ENCODE results near the gene BCAN.
"Not testable (repeated sequence)": the region's sequence is repeated elsewhere in the genome, so short reads cannot be mapped to it uniquely, and the experiment has no call there.

The BCAN gene

DNA sequence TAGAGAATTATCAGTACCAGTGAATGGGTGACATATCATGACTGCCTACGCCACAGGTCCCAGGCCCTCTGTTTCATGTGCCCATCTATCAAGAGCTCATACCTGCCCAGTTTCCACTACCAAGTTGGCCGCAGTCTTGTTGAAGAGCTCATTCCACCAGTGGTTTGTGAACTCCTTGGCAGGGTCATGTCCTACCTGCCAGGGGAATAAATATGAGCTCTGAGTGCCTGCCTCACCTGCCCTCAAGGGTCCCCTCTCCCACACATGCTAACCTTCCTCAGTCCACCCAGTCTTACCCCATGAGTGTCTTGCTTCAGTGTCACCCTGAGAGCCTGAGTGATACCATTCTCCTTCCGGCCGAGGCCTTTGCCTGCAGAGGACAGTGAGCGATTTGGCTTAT is 43.8 kb upstream of the BCAN start:
- TF ChIP-seq POLR2AphosphoS5 (IDR thresholded peaks at IDR 0.05; ENCODE audit: borderline replicate concordance, low read depth, low read length) (peak; percentile 10; the same call in 1 of the 2 replicates), FOXP2 (optimal IDR thresholded peaks at IDR 0.05; ENCODE audit: control extremely low read depth, extremely low read length, insufficient read depth) (no peak)
- no peak overlapping the region for H3K27ac ChIP-seq
- H3K36me3 ChIP-seq (ENCODE audit: insufficient read depth, low read length), result peaks cover 57% of the 10 kb centered on the region

DNA sequence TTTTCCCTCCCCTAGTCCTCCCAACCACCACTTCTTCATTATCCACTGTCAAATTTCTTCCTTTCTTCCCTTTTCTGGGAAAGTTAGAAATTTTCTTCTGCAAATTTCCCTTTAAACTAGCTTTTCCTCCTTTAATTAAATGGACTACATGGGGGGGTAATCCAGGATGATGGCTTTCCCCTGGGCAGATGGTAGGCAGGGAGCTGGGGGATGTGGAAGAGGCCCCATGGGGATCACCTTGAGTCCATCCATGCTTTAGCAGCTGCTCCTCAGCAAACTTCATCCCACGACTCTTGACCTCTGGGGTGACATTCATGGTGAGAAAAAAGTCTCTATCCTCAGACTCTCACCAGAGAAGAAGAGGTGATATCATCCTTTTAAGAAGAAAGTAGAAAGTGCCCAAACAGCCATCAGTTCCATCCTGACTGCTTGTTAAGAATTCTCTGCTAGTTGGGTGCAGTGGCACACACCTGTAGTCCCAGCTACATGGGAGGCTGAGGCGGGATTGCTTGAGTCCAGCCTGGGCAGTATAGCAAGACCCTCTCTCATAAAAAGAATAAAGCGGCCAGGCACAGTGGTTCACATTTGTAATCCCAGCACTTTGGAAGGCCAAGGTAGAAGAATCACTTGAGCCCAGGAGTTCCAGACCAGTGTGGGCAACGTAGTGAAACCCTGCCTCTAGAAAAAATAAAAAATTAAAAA is 43.0 kb upstream of the BCAN start:
- Histone ChIP-seq H3K27ac (no peak overlapping the region), H3K9ac (ENCODE audit: insufficient read length) (no peak overlapping the region), H3K36me3 (ENCODE audit: insufficient read depth, low read length) (peaks cover 50% of the 10 kb centered on the region), H3K4me3 (no peak overlapping the region), H3K9me3 (ENCODE audit: low read depth, low read length) (no peaks in the 10 kb centered on the region)
- no peak for TF ChIP-seq FOXP2 (optimal IDR thresholded peaks at IDR 0.05; ENCODE audit: control extremely low read depth, extremely low read length, insufficient read depth)
- TF ChIP-seq EZH2 (IDR thresholded peaks at IDR 0.05), result no peak
- TF ChIP-seq POLR2AphosphoS5 (IDR thresholded peaks at IDR 0.05; ENCODE audit: borderline replicate concordance, low read depth, low read length), result no peak
- no peak for DNase-seq (ENCODE audit: low read depth, low spot score)

More for the DNA sequence above, 43.8 kb upstream of the BCAN start:
- Histone ChIP-seq H3K9me3 (ENCODE audit: low read depth, low read length) (no peaks in the 10 kb centered on the region), H3K4me3 (no peak overlapping the region), H3K9ac (ENCODE audit: insufficient read length) (no peak overlapping the region)
- no peak for DNase-seq (ENCODE audit: low read depth, low spot score)

DNA sequence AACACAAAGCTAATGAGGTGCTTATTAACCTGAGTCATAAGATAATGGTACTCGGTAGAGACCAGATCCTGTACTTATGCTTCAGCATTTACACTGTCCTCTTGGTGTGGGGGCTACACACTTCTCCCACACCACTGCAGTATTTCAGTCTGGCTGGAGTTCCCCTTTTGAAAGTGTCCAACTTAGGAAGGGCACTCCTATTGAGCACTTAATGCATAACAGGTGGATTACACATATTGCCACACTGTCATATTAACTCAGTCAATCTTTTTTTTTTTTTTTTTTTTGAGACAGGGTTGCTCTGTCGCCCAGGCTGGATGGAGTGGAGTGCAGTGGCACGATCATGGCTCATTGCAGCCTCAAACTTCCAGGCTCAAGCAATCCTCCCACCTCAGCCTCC is 42.1 kb upstream of the BCAN start:
- H3K27ac ChIP-seq, result no peak overlapping the region
- DNase-seq (ENCODE audit: low read depth, low spot score), result no peak
- TF ChIP-seq FOXP2 (optimal IDR thresholded peaks at IDR 0.05; ENCODE audit: control extremely low read depth, extremely low read length, insufficient read depth) (no peak), POLR2AphosphoS5 (IDR thresholded peaks at IDR 0.05; ENCODE audit: borderline replicate concordance, low read depth, low read length) (no peak), EZH2 (IDR thresholded peaks at IDR 0.05) (no peak)
- H3K9ac ChIP-seq (ENCODE audit: insufficient read length), result no peak overlapping the region
- H3K9me3 ChIP-seq (ENCODE audit: low read depth, low read length), result no peaks in the 10 kb centered on the region
- H3K36me3 ChIP-seq (ENCODE audit: insufficient read depth, low read length), result peaks cover 44% of the 10 kb centered on the region
- peak overlapping the region; percentile 90 for H3K4me3 ChIP-seq

DNA sequence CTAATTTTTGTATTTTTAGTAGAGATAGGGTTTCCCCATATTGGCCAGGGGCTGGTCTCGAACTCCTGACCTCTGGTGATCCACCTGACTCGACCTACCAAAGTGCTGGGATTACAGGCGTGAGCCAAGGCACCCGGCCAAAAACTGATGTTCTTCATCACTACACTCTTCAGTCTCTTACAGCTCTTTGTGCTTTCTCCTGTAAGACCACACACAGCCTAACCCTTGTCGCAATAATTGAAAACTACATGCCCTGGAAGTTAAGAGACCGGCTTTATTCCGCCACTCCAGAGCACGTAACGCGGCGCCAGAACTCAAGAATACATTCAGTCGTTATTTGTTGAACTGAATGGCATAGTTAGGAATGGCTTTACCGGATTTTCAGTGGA is 41.2 kb upstream of the BCAN start:
- DNase-seq (ENCODE audit: low read depth, low spot score), result no peak

DNA sequence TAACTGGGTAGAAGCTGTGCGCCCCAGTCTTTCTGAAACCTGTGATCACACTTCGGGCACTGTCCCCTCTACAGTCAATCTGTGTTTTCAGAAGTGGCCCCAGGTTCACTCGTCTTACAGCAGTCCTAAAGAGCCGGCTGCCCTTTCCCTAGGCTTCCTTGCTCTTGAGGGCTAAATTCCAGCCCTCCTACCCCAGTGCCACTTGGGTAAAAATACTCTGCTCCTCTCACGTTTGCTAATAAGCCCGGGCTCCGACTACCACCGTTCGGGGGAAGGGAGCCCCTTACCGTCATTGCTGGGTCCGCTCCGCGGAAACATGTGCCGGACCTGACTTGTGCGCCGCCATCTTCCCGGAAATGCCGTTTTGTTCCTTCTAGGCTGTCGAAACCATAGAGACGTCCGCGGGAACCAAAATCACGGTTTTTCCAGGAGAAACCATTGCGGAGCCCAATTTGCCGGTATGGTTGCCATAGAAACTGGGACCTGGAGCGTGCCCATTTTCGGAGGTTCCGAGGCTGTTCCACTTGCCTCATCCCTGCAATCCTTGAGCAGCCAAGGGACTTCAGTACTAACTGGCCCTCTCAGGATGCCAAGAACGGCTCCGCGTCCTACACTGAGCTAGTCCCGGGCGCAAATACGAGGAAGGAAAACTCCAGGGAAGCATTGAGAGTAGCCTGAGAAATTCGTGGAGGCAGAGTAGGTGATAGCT is 40.6 kb upstream of the BCAN start, which contains the start of gene GPATCH4:
Gene GPATCH4 (minus strand): TSS at position 358 of the 709 bp plus-strand sequence.
- peak within 1 kb of the TSS; percentile 74 for H3K27ac ChIP-seq
- peak within 1 kb of the TSS; percentile 90 for H3K4me3 ChIP-seq
- peaks cover 30% of the 10 kb centered on the region for H3K36me3 ChIP-seq (ENCODE audit: insufficient read depth, low read length)
- no peaks in the 10 kb centered on the region for H3K9me3 ChIP-seq (ENCODE audit: low read depth, low read length)
- DNase-seq (ENCODE audit: low read depth, low spot score), result peak; percentile 72
- TF ChIP-seq FOXP2 (optimal IDR thresholded peaks at IDR 0.05; ENCODE audit: control extremely low read depth, extremely low read length, insufficient read depth), result no peak
- peak; percentile 95 for TF ChIP-seq POLR2AphosphoS5 (IDR thresholded peaks at IDR 0.05; ENCODE audit: borderline replicate concordance, low read depth, low read length)
- H3K9ac ChIP-seq (ENCODE audit: insufficient read length), result peak within 1 kb of the TSS; percentile 89

More for the DNA sequence above, 41.2 kb upstream of the BCAN start:
- Histone ChIP-seq H3K9ac (ENCODE audit: insufficient read length) (peak overlapping the region; percentile 89), H3K4me3 (peak overlapping the region; percentile 90), H3K36me3 (ENCODE audit: insufficient read depth, low read length) (peaks cover 35% of the 10 kb centered on the region), H3K9me3 (ENCODE audit: low read depth, low read length) (no peaks in the 10 kb centered on the region), H3K27ac (peak overlapping the region; percentile 74)
- TF ChIP-seq FOXP2 (optimal IDR thresholded peaks at IDR 0.05; ENCODE audit: control extremely low read depth, extremely low read length, insufficient read depth) (no peak), POLR2AphosphoS5 (IDR thresholded peaks at IDR 0.05; ENCODE audit: borderline replicate concordance, low read depth, low read length) (no peak), EZH2 (IDR thresholded peaks at IDR 0.05) (no peak)

DNA sequence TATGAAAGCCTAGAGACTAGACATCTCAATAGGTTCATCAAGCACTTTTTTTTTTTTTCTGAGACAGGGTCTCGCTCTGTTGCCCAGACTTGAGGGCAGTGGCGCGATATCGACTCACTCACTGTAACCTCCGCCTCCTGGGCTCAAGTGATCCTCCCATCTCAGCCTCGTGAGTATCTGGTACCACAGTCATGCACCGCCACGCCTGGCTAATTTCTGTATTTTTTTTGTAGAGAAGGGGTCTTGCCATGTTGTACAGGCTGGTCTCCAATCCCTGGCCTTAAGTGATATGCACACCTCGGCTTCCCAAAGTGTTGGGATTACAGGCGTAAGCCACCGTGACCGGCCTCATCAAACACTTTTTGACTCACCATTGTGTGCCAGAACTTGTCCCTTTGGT is 40.0 kb upstream of the BCAN start:
- no peak for DNase-seq (ENCODE audit: low read depth, low spot score)
- H3K4me3 ChIP-seq, result peak overlapping the region; percentile 90
- TF ChIP-seq EZH2 (IDR thresholded peaks at IDR 0.05), result no peak
- no peak for TF ChIP-seq FOXP2 (optimal IDR thresholded peaks at IDR 0.05; ENCODE audit: control extremely low read depth, extremely low read length, insufficient read depth)
- no peak for TF ChIP-seq POLR2AphosphoS5 (IDR thresholded peaks at IDR 0.05; ENCODE audit: borderline replicate concordance, low read depth, low read length)
- H3K27ac ChIP-seq, result peak overlapping the region; percentile 74
- H3K36me3 ChIP-seq (ENCODE audit: insufficient read depth, low read length), result peaks cover 23% of the 10 kb centered on the region
- no peaks in the 10 kb centered on the region for H3K9me3 ChIP-seq (ENCODE audit: low read depth, low read length)
- H3K9ac ChIP-seq (ENCODE audit: insufficient read length), result peak overlapping the region; percentile 89

DNA sequence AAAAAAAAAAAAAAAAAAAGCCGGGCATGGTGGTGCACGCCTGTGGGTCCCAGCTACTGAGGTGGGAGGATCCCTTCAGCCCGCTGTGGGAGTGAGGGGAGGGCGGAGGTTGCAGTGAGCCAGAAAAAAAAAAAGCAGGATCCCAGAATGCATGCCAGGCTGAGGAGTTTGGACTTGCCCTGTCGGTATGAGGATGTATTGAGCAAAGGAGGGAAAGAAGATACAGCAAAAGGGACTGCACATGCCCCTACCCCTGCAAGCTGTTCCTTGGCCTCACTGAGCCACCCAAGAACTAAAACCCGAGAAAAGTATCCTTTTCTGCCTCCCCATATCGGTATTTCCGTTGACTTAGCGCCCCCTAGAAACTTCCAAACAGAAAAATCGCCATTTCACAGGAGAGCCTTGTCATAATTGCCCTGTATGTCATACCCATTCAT is 39.3 kb upstream of the BCAN start:
- DNase-seq (ENCODE audit: low read depth, low spot score), result no peak
- no peak overlapping the region for H3K4me3 ChIP-seq
- H3K9me3 ChIP-seq (ENCODE audit: low read depth, low read length), result no peaks in the 10 kb centered on the region
- TF ChIP-seq EZH2 (IDR thresholded peaks at IDR 0.05) (no peak), FOXP2 (optimal IDR thresholded peaks at IDR 0.05; ENCODE audit: control extremely low read depth, extremely low read length, insufficient read depth) (no peak), POLR2AphosphoS5 (IDR thresholded peaks at IDR 0.05; ENCODE audit: borderline replicate concordance, low read depth, low read length) (no peak)
- no peak overlapping the region for H3K9ac ChIP-seq (ENCODE audit: insufficient read length)
- no peak overlapping the region for H3K27ac ChIP-seq
- peaks cover 17% of the 10 kb centered on the region for H3K36me3 ChIP-seq (ENCODE audit: insufficient read depth, low read length)

DNA sequence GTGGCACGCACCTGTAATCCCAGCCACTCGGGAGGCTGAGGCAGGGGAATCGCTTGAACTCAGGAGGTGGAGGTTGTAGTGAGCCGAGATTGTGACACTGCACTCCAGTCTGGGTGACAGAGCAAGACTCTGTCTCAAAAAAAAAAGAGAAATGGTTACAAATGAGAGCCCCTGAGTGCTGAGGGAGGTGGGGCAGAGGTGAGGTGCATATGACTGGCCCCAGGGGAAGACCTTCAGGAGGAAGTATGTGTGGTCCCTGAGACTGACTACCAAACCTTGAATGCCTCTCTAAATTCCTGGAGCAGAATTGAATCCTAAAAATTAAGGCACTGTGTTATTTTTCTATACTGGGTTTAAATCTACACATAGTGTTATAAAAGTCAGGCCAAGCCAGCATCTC is 34.6 kb upstream of the BCAN start:
- not testable (repeated sequence) for H3K9ac ChIP-seq (ENCODE audit: insufficient read length); H3K4me3 ChIP-seq; H3K9me3 ChIP-seq (ENCODE audit: low read depth, low read length); DNase-seq (ENCODE audit: low read depth, low spot score); H3K36me3 ChIP-seq (ENCODE audit: insufficient read depth, low read length); H3K27ac ChIP-seq

Data from SK-N-MC (cell line).